ENCODE results near the gene DCHS2. TPM values are rescaled to one million over a fixed set of nuclear protein-coding genes. Genes with fewer than 3 reads are reported as not detected.

DCHS2 gene, protein sequence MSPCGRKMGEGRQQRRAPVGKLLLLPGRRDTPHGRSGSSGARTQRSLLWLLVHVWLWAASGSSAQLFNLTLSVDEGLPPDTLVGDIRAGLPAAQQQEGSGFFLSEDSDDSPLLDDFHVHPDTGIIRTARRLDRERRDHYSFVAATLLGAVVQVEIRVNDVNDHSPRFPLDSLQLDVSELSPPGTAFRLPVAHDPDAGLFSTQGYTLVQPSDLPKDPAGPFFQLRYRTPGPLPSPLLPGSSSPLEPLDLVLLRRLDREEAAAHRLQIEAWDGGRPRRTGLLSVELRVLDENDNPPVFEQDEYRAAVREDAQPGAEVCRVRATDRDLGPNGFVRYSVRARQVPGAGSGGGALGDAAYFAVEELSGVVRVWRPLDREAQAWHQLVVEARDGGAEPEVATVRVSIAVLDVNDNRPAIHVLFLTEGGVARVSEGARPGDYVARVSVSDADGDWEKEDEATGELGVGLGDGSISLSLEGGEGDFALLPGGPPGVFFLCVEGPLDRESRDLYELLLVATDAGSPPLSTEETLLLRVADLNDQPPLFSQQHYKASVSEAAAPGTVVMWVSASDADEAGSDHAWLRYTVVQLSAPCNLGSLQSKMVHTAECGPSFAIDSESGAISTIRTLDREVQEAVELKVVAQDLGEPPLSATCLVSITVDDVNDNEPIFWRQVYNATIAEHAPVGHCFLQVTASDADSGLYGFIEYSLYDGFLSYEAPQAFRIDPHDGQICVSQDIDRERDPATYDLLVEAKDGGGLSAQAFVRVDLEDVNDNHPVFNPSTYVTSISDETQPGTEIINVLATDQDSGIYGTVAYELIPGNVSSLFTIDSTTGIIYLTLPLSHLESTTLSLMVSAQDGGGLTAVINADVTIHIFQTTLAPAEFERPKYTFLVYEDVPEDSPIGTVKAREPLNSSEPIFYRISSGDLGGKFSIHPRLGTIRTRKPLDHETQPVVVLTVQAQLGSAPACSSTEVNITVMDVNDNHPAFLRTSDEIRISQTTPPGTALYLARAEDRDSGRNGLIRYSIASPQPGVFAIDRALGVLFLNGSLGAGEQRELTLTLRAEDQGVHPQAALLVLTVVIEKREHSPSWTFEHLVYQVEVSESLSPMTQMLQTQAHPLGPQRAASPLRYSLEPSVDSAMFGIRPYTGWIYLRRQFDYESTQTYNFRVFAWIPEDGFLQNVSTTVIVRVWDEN (N-terminal part only)
- total RNA-seq = under 0.01 TPM in 2 replicates

- Histone ChIP-seq H3K36me3 (ENCODE audit: insufficient read depth, low read length) (no peaks in the 10 kb centered on the region), H3K4me2 (ENCODE audit: insufficient read depth, low read length) (no peak within 1 kb of the TSS), H3K27ac (ENCODE audit: low read depth, low read length) (no peak within 1 kb of the TSS), H3K4me1 (ENCODE audit: insufficient read depth, low read length) (no peaks in the 10 kb centered on the region), H4K20me1 (ENCODE audit: insufficient read depth, low read length) (no peaks in the 10 kb centered on the region), H3K79me2 (ENCODE audit: insufficient read depth, low read length) (no peaks in the 10 kb centered on the region), H3K27me3 (ENCODE audit: insufficient read depth, low read length) (peaks cover 23% of the 10 kb centered on the region), H2AFZ (ENCODE audit: low read length) (no peak within 1 kb of the TSS), H3K9me3 (ENCODE audit: low read depth, low read length) (no peaks in the 10 kb centered on the region), H3K4me3 (ENCODE audit: insufficient read depth, low read length) (no peak within 1 kb of the TSS)
- TF ChIP-seq, protein P1, sequence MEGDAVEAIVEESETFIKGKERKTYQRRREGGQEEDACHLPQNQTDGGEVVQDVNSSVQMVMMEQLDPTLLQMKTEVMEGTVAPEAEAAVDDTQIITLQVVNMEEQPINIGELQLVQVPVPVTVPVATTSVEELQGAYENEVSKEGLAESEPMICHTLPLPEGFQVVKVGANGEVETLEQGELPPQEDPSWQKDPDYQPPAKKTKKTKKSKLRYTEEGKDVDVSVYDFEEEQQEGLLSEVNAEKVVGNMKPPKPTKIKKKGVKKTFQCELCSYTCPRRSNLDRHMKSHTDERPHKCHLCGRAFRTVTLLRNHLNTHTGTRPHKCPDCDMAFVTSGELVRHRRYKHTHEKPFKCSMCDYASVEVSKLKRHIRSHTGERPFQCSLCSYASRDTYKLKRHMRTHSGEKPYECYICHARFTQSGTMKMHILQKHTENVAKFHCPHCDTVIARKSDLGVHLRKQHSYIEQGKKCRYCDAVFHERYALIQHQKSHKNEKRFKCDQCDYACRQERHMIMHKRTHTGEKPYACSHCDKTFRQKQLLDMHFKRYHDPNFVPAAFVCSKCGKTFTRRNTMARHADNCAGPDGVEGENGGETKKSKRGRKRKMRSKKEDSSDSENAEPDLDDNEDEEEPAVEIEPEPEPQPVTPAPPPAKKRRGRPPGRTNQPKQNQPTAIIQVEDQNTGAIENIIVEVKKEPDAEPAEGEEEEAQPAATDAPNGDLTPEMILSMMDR (IDR thresholded peaks at IDR 0.05; ENCODE audit: extremely low read depth, low read depth, low read length) = no peak
- peak; percentile 90 for DNase-seq (ENCODE audit: insufficient read length, low spot score, missing footprints)
These were observed at the start of gene DCHS2 for GRCh38 chr4:154491341-154492271. Gene DCHS2, minus strand, starts transcription at chr4:154491799. Its CDS starts 444 bp downstream, at chr4:154491355.

DNA sequence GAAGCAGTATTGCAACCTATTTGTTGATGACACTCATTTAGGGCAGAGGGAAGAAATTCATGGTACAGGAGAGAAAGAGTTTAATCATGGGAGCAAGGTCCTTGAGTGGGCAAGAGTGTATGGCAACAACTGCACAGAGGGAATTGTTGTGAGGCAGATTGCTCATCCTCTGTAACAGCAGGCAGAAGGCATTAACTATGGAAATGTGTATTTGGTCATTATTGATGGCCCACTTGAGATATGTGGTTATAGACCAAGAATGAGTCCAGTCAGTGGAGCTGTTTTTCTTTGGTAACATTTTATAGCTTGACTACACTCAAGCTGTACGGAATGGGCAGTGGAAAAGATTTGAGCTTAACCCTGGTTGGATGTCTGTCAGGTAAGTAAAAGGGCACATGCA is 42.7 kb upstream of the DCHS2 start:
- Histone ChIP-seq H3K4me1 (ENCODE audit: insufficient read depth, low read length) (no peaks in the 10 kb centered on the region), H3K79me2 (ENCODE audit: insufficient read depth, low read length) (no peaks in the 10 kb centered on the region), H3K4me3 (ENCODE audit: insufficient read depth, low read length) (no peak overlapping the region), H3K27ac (ENCODE audit: low read depth, low read length) (no peak overlapping the region), H3K36me3 (ENCODE audit: insufficient read depth, low read length) (peaks cover 29% of the 10 kb centered on the region), H2AFZ (ENCODE audit: low read length) (no peak overlapping the region), H3K27me3 (ENCODE audit: insufficient read depth, low read length) (no peaks in the 10 kb centered on the region), H4K20me1 (ENCODE audit: insufficient read depth, low read length) (peaks cover 2% of the 10 kb centered on the region), H3K9me3 (ENCODE audit: low read depth, low read length) (no peaks in the 10 kb centered on the region), H3K4me2 (ENCODE audit: insufficient read depth, low read length) (no peak overlapping the region)
- TF ChIP-seq, protein P1 (IDR thresholded peaks at IDR 0.05; ENCODE audit: extremely low read depth, low read depth, low read length) = no peak
- no peak for DNase-seq (ENCODE audit: insufficient read length, low spot score, missing footprints)

- no peak overlapping the region for H3K4me2 ChIP-seq (ENCODE audit: insufficient read depth, low read length)
- no peaks in the 10 kb centered on the region for H3K4me1 ChIP-seq (ENCODE audit: insufficient read depth, low read length)
- peak; percentile 21 for DNase-seq (ENCODE audit: insufficient read length, low spot score, missing footprints)
- no peak overlapping the region for H3K27ac ChIP-seq (ENCODE audit: low read depth, low read length)
- H2AFZ ChIP-seq (ENCODE audit: low read length) = peak overlapping the region; percentile 45
- H3K4me3 ChIP-seq (ENCODE audit: insufficient read depth, low read length) = no peak overlapping the region
- TF ChIP-seq, protein P1 (IDR thresholded peaks at IDR 0.05; ENCODE audit: extremely low read depth, low read depth, low read length) = no peak
- H3K36me3 ChIP-seq (ENCODE audit: insufficient read depth, low read length) = no peaks in the 10 kb centered on the region
- H3K79me2 ChIP-seq (ENCODE audit: insufficient read depth, low read length) = no peaks in the 10 kb centered on the region
- H3K9me3 ChIP-seq (ENCODE audit: low read depth, low read length) = no peaks in the 10 kb centered on the region
- H4K20me1 ChIP-seq (ENCODE audit: insufficient read depth, low read length) = no peaks in the 10 kb centered on the region
- no peaks in the 10 kb centered on the region for H3K27me3 ChIP-seq (ENCODE audit: insufficient read depth, low read length)
These were observed 38.3 kb upstream of the DCHS2 start for GRCh38 chr4:154529728-154530519.
